ENCODE data around the gene NR1H2.

The NR1H2 gene

GRCh38 chr19:50406156-50406820 lies 30.0 kb downstream of the NR1H2 start:
- DNase-seq: no peak

- no peak for DNase-seq
Measured at GRCh38 chr19:50406829-50407228, 30.6 kb downstream of the NR1H2 start.

- no peak for DNase-seq
Measured at GRCh38 chr19:50409347-50409746, 33.1 kb downstream of the NR1H2 start.

GRCh38 chr19:50410109-50410508 lies 33.9 kb downstream of the NR1H2 start:
- no peak for DNase-seq

GRCh38 chr19:50412419-50412818 lies 36.2 kb downstream of the NR1H2 start:
- DNase-seq: no peak

GRCh38 chr19:50413096-50413495 lies 36.8 kb downstream of the NR1H2 start:
- no peak for DNase-seq

GRCh38 chr19:50413531-50413930 lies 37.3 kb downstream of the NR1H2 start:
- no peak for DNase-seq

- DNase-seq: no peak
Measured at GRCh38 chr19:50414864-50415660, 38.8 kb downstream of the NR1H2 start.

- no peak for DNase-seq
Measured at GRCh38 chr19:50415661-50416033, 39.4 kb downstream of the NR1H2 start.

- no peak for DNase-seq
Measured at GRCh38 chr19:50416034-50416977, 40.0 kb downstream of the NR1H2 start.

GRCh38 chr19:50417111-50418081 lies 41.1 kb downstream of the NR1H2 start:
- DNase-seq: no peak

GRCh38 chr19:50418176-50419021 lies 42.1 kb downstream of the NR1H2 start, which contains the start of gene SPIB:
Gene SPIB, plus strand, starts transcription at chr19:50418938. Its CDS starts 25 bp downstream, at chr19:50418963.
- DNase-seq: no peak

- no peak for DNase-seq
Measured at GRCh38 chr19:50419022-50419579, 42.8 kb downstream of the NR1H2 start.

- DNase-seq: no peak
Measured at GRCh38 chr19:50419580-50420035, 43.4 kb downstream of the NR1H2 start.

GRCh38 chr19:50420127-50420526 lies 43.9 kb downstream of the NR1H2 start:
- DNase-seq: no peak

- DNase-seq: no peak
Measured at GRCh38 chr19:50420808-50421207, 44.6 kb downstream of the NR1H2 start.

GRCh38 chr19:50422397-50423278 lies 46.4 kb downstream of the NR1H2 start:
- DNase-seq: no peak

GRCh38 chr19:50423279-50424113 lies 47.2 kb downstream of the NR1H2 start:
- DNase-seq: no peak

GRCh38 chr19:50425581-50425980 lies 49.3 kb downstream of the NR1H2 start:
- DNase-seq: no peak

All from T1000 (cell line).